ENCODE data around the gene MOB3A. TPM values are rescaled to one million over a fixed set of nuclear protein-coding genes. Genes with fewer than 3 reads are reported as not detected.
"Not testable (repeated sequence)": the region's sequence is repeated elsewhere in the genome, so short reads cannot be mapped to it uniquely, and the experiment has no call there.

MOB3A gene
- total RNA-seq, 1 experiment from 2014 or later: 9.2 TPM

DNA sequence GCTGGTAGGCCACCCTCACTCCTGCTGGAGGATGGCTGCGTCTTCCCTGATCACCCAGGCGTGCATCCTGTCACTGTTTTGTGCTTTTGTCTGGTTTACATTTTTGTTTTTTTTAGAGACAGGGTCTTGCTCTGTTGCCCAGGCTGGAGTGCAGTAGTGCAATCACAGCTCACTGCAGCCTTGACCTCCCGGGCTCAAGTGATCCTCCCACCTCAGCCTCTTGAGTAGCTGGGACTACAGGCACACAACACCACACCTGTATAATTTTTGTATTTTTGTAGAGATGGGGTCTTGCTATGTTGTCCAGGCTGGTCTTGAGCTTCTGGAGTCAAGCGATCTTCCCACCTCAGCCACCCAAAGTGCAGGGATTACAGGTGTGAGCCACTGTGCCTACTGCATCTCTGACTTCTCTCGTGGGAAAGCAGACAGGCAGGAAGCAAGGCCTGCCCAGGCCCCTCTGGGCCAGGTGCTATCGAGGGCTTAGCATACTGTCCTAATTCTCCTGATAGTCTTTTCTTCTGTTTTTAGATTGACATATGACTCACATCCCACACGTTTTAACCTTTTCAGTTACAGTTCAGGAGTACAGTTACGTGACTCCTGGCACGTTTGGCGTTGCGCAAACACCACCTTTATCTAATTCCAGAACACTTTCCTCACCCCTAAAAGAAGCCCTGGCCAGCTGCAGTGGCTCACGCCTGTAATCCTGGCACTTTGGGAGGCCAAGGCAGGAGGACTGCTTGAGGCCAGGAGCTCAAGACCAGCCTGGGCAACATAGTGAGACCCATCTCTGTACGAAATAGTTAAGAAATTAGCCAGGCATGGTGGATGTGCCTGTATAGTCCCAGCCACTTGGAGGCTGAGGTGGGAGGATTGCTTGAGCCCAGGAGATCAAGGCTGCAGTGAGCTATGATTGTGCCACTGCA is 9.2 kb downstream of the MOB3A start:
- H3K4me3 ChIP-seq; H3K27me3 ChIP-seq; DNase-seq; H3K4me1 ChIP-seq; H3K27ac ChIP-seq; H3K9me3 ChIP-seq (replicated peaks); H3K36me3 ChIP-seq: not testable (repeated sequence)

DNA sequence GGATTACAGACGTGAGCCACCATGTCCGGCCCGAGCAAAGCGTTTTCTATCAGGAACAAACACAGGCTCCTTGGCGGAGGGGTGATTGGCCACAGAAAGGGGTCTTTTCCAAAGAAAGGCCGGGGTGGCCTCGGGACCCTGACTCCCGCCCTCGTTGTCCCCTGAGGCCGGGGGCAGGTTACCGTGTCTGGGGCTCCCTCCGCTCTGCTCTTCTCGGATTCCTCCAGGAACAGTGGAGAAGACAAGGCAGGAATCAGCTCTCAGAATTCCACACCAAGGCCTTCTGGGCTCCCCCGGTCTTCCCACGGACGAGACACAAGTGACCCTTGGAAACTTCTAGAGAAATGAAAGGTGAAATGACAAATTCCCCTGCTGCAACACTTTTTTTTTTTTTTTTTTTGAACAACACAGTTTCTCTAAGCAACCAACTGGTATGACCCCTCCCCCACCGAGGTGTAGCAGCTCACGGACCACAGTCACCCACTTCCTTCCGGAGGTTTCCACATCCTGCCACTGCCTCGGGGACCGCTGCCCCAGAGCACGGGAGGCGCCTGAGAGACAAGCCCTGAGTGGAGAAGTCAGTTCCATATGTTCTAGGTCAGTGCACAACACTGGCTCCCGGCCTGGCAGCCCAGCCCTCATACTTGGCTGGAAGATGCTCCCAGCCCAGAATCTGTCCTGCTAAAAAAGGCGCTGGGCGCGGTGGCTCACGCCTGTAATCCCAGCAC is 11.0 kb downstream of the MOB3A start:
- Histone ChIP-seq H3K4me1 (peaks cover 5% of the 10 kb centered on the region), H3K27me3 (no peaks in the 10 kb centered on the region), H3K27ac (no peak overlapping the region), H3K4me3 (no peak overlapping the region), H3K36me3 (no peaks in the 10 kb centered on the region), H3K9me3 (replicated peaks) (no peaks in the 10 kb centered on the region)
- DNase-seq: no peak

DNA sequence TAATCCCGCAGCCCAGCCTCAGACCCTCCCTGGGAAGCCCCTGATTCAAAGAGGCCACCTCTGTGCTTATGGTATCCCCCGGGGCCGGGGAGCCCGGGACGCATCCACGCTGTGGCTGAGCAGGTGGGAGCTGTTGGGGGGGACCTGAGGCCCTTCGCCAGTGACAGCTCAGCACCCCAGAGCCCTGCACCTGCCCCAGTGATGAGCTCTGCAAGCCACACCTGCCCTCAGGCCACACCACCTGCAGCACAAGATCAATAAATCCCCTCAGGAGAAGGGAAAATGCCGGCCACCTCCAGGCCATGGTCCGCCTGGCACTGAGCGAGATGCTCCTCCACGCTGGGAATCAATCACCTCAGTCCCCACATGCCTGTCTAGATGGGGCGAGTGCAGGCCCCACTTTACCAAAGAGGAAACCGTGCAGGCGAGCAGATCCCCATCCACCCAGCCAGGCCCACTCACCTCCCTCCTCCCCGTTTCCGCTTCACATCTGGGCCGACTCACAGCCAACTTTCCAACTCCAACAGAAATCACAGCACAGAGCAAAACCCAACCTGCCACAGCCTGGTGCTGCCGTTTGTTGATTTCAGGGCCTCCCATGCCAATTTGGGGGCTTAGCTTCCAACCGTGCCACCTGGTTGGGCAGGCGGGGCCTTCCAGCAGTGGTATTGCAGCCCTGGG is 12.8 kb downstream of the MOB3A start:
- Histone ChIP-seq H3K9me3 (replicated peaks) (no peaks in the 10 kb centered on the region), H3K27ac (no peak overlapping the region), H3K36me3 (no peaks in the 10 kb centered on the region), H3K27me3 (no peaks in the 10 kb centered on the region), H3K4me1 (no peaks in the 10 kb centered on the region), H3K4me3 (no peak overlapping the region)
- no peak for DNase-seq

DNA sequence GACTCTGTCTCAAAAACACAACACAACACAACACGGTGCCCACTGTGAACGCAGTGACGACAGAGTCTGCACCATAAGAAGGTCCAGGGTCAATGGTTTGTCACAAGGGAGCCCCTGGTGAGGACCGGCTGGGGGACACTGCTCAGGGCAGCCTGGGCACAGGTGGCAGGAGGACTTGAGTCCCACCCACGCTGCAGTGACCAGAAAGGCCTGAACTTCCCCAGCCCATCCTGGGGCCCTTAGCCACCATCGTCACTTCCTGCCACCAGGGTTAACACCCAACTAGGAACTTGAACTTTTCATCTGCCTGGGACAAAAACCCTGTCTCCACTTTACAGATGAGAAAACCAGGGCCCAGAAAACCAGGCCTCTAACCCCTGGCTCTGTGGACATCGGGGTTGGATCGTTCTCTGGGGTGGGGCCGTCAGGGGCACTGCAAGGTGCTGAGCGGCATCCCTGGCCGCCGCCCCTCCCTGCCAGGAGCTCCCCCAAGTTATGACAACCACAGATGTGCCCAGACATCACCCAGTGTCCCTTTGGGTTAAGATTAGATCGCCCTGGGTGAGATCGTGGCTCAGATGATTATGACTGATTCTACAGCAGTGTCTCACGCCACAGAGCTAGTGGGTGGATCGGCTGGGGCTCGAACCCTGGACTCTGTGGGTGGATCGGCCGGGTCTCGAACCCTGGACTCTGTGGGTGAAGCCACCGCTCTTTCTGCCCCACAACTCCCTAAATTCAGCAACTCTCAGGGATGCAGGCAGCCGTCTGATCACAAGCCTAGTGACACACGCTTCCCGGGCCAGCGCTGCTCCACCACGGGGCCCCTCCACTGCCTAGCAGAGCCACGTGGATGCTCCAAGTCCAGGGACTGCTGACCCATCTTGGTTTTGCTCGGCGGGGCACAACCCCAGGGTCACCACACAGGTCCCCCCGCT is 14.0 kb downstream of the MOB3A start:
- no peak for DNase-seq
- no peaks in the 10 kb centered on the region for H3K27me3 ChIP-seq
- H3K36me3 ChIP-seq: no peaks in the 10 kb centered on the region
- H3K4me1 ChIP-seq: no peaks in the 10 kb centered on the region
- no peak overlapping the region for H3K27ac ChIP-seq
- no peak overlapping the region for H3K4me3 ChIP-seq
- no peaks in the 10 kb centered on the region for H3K9me3 ChIP-seq (replicated peaks)

DNA sequence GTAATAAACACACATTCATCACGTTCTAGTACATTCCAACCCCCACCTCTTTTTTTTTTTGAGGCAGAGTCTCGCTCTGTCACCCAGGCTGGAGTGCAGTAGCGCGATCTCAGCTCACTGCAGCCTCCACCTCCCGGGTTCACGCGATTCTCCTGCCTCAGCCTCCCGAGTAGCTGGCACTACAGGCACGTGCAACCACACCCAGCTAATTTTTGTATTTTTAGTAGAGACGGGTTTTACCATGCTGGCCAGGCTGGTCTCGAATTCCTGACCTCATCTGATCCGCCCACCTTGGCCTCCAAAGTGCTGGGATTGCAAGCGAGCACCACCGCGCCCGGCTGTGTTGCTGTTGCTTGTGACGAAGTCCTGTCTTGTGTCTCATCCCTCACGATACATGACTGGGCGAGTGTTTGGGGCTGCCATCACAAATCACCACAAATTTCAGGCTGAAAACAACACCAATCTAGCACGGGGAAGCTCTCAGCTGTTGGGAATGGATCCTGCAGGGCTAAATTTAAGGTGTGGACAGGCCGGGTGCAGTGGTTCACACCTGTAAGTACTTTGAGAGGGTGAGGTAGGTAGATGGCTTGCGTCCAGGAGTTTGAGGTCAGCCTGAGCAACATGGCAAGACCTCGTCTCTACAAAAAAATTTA is 15.7 kb downstream of the MOB3A start:
- no peaks in the 10 kb centered on the region for H3K4me1 ChIP-seq
- no peaks in the 10 kb centered on the region for H3K36me3 ChIP-seq
- no peak for DNase-seq
- H3K27me3 ChIP-seq: no peaks in the 10 kb centered on the region
- H3K4me3 ChIP-seq: no peak overlapping the region
- H3K9me3 ChIP-seq (replicated peaks): no peaks in the 10 kb centered on the region
- H3K27ac ChIP-seq: no peak overlapping the region

DNA sequence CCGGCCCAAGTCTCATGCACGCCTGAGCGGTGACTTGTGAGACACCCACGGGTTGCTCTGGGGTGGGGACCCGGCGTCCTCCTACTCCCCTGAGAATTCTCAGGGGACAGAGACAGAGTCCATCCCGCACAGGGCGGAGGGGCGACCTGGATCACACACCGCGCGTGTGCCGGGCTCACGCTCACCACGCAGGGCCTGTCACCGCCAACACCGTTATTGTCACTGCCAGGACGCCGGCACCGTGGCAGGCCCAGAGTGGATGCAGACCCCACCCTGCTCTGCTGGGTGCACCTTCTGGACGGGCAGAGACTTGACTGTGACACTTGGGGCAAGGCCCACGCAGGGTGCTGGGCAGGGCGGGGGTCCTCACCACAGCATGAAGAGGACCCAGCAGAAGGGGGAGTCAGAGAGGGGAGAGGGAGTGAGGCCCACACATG is 16.2 kb downstream of the MOB3A start:
- H3K36me3 ChIP-seq: no peaks in the 10 kb centered on the region
- H3K27me3 ChIP-seq: no peaks in the 10 kb centered on the region
- no peak overlapping the region for H3K27ac ChIP-seq
- no peak for DNase-seq
- no peaks in the 10 kb centered on the region for H3K4me1 ChIP-seq
- no peak overlapping the region for H3K4me3 ChIP-seq
- H3K9me3 ChIP-seq (replicated peaks): no peaks in the 10 kb centered on the region

DNA sequence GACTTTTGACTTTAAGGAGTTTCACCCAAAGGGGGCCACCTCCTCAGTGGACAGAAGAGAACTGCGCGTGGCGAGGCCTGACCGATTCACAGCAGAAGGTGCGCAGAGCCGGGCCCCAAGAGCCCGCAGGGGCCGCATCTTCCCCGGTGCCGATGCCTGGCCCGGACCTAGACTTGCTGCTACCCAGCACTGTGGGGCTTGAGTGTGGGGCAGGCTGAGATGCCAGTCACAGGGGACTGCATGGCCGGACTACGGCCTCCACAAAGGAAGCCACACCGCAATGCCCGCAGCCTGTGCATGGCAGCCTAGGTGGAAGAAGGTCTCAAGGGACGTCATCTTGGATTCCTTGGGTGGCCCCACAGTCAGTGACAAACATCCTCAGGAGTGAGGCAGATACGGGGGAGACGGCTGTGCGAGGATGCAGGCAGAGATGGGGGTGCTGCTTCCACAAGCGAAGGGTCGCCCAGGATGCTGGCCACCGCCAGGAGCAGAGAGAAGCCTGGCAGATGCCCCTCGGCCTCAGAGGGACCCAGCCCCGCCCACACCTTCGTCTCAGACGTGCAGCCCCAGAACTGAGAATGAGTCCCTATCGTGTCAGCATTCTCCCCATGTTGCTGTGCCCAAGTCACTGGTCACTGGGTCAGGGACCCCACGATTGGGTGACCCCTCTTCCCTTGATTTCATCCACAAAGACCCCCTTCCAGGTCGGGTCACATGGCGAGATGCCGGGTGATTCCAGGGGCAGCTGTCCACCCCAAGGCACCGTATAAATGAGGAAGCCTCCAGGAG is 16.9 kb downstream of the MOB3A start:
- no peaks in the 10 kb centered on the region for H3K4me1 ChIP-seq
- no peak overlapping the region for H3K4me3 ChIP-seq
- no peak for DNase-seq
- H3K27me3 ChIP-seq: no peaks in the 10 kb centered on the region
- no peaks in the 10 kb centered on the region for H3K9me3 ChIP-seq (replicated peaks)
- no peak overlapping the region for H3K27ac ChIP-seq
- no peaks in the 10 kb centered on the region for H3K36me3 ChIP-seq

DNA sequence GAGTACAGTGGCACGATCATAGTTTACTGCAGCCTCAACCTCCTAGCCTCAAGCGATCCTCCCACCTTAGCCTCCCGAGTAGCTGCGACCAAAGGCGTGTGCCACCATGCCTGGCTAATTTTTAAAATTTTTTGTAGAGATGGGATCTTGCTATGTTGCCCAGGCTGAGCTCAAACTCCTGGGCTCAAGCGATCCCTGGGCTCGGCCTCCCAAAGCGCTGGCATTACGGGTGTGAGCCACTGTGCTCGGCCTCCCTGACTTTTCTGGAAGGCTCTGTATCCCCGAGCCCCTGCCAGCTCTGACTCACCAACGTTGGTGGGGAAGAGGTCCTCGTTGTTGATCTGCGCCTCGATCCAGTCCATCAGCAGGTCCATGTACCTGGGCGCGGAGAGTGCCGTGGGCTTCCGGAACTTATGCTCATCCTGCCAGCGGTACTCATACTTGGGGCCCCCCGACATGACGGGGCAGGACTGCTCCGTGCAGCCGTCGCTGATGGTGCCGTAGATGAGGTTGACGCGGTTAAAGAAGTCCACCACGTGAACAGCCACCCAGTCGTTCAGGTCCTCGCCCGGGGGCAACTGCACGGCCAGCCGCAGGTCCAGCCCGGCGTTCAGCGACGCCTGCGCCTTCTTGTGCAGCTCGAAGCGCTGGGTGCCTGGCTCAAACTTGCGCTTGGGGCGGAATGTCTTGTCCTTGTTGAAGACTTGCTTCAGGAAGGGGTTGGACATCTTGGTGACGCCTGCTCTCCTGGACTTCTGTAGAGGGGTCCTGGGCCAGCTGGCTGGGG is 18.1 kb downstream of the MOB3A start:
- H3K4me1 ChIP-seq: no peaks in the 10 kb centered on the region

DNA sequence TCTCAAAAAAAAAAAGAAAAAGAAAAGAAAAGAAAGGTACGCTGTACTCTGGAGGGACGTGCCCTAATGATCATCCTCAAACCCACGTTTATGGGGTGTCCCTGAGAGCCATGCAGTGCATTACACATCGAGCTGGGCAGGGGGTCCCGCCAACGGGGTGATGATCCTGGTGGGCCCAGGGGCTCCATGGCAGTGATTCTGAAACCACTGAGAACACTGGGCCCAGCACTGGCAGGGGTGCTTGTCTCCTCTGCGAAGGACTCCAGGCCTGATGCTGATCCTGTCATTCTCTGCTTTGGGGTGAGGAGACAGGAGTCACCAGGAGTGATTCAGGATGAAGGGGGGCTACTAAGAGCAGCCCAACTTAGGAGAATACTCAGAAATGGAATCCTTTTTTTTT is 18.7 kb downstream of the MOB3A start:
- H3K4me3 ChIP-seq: no peak overlapping the region
- H3K4me1 ChIP-seq: no peaks in the 10 kb centered on the region
- no peak overlapping the region for H3K27ac ChIP-seq
- no peaks in the 10 kb centered on the region for H3K36me3 ChIP-seq
- H3K27me3 ChIP-seq: no peaks in the 10 kb centered on the region
- DNase-seq: no peak
- H3K9me3 ChIP-seq (replicated peaks): no peaks in the 10 kb centered on the region

More for the DNA sequence above, 18.1 kb downstream of the MOB3A start:
- H3K27me3 ChIP-seq: no peaks in the 10 kb centered on the region
- DNase-seq: no peak
- no peak overlapping the region for H3K27ac ChIP-seq
- H3K36me3 ChIP-seq: no peaks in the 10 kb centered on the region
- H3K4me3 ChIP-seq: no peak overlapping the region
- H3K9me3 ChIP-seq (replicated peaks): no peaks in the 10 kb centered on the region

DNA sequence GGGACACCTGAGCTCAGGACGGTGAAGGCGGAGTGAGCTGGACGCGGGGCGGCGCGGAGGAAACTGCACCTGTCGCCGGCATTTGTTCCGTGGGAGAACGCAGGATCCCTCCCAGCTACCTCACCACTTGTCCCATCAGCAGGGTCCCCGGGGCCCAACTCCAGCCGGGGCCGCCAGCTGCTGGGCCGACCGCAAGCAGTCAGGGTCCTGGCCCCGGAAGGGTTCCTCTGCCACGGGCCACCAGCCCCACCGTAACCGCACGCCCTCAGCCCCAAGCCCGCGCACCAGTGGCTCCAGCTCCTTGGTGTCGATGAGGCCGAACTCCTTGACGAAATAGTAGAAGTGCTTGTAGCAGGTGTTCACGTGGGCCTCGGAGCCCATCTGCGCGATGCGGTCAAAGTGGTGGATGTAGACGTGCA is 19.6 kb downstream of the MOB3A start:
- Histone ChIP-seq H3K27me3 (no peaks in the 10 kb centered on the region), H3K27ac (no peak overlapping the region), H3K9me3 (replicated peaks) (no peaks in the 10 kb centered on the region), H3K4me1 (no peaks in the 10 kb centered on the region), H3K4me3 (no peak overlapping the region), H3K36me3 (no peaks in the 10 kb centered on the region)
- DNase-seq: no peak

DNA sequence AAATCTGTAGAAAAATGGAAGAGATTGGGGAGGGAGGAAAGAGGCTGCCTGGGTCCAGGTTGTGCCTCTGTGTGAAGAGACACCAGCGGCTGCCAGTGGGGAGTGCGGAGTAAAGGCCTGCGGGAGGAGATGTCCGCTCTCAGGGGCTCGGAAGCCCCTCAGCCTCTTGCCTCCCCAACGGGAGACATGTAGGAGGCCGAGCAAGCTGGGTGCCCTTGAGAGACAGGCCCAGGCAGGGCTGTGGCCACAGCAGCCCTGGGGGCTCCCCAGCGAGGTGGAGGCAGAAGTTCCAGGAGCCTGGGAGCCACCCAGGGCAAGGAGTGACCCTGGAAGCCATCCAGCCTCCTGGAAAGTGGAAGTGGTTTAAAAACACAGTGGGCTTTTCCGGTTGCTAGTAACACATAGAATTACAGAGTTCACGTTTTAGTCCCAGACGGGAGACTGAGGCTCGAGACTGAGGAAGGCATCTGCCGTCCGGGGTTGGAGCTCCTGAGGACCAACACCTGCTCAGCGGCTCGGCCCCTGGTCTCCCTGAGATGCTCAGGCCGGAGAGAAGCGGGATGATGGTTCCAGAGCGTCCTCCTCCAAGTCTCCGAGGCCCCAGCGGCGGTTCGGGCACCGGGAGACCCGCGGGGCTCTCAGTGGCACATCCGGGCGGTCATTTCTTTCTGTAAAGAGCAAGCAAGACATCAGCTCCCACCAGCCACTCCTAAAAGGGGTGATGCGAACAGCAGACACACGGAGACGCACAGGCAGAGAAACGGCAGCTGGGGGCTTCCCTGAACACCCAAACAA is 23.2 kb downstream of the MOB3A start:
- no peaks in the 10 kb centered on the region for H3K4me1 ChIP-seq
- H3K27ac ChIP-seq: no peak overlapping the region
- no peak for DNase-seq
- no peaks in the 10 kb centered on the region for H3K27me3 ChIP-seq
- no peaks in the 10 kb centered on the region for H3K36me3 ChIP-seq
- no peaks in the 10 kb centered on the region for H3K9me3 ChIP-seq (replicated peaks)
- H3K4me3 ChIP-seq: no peak overlapping the region

Data from SJCRH30 (cell line).